ENCODE data around the gene PBX1.

PBX1 gene

GRCh38 chr1:164723296-164723798 lies 164.4 kb downstream of the PBX1 start:
- no peak overlapping the region for H3K4me3 ChIP-seq (ENCODE audit: low read length)
- H3K36me3 ChIP-seq (replicated peaks; ENCODE audit: low read depth, low read length): no peaks in the 10 kb centered on the region
- H3K79me2 ChIP-seq (ENCODE audit: low read length): no peaks in the 10 kb centered on the region

GRCh38 chr1:164725401-164725800 lies 166.4 kb downstream of the PBX1 start:
- Histone ChIP-seq H3K4me2 (ENCODE audit: low read length) (no peak overlapping the region), H2AFZ (ENCODE audit: low read depth, low read length) (no peak overlapping the region), H3K36me3 (replicated peaks; ENCODE audit: low read depth, low read length) (no peaks in the 10 kb centered on the region), H3K4me1 (ENCODE audit: low read length) (no peaks in the 10 kb centered on the region), H3K9me3 (ENCODE audit: insufficient read depth, low read length) (no peaks in the 10 kb centered on the region), H4K20me1 (ENCODE audit: insufficient read depth, low read length) (no peaks in the 10 kb centered on the region), H3K9ac (ENCODE audit: low read length) (no peak overlapping the region), H3K27me3 (ENCODE audit: low read depth, low read length) (peaks cover 5% of the 10 kb centered on the region; the same call in 1 of the 2 replicates), H3K4me3 (ENCODE audit: low read length) (no peak overlapping the region), H3K27ac (ENCODE audit: low read length) (no peak overlapping the region), H3K79me2 (ENCODE audit: low read length) (no peaks in the 10 kb centered on the region)
- TF ChIP-seq EZH2phosphoT487 (IDR thresholded peaks at IDR 0.05; ENCODE audit: low read depth) (no peak), CTCF (IDR thresholded peaks at IDR 0.05; ENCODE audit: low read depth, low read length) (no peak)

More at GRCh38 chr1:164723296-164723798, 164.4 kb downstream of the PBX1 start:
- Histone ChIP-seq H2AFZ (ENCODE audit: low read depth, low read length) (no peak overlapping the region), H3K4me2 (ENCODE audit: low read length) (no peak overlapping the region), H3K27me3 (ENCODE audit: low read depth, low read length) (peaks cover 5% of the 10 kb centered on the region; the same call in 1 of the 2 replicates), H3K4me1 (ENCODE audit: low read length) (no peaks in the 10 kb centered on the region), H4K20me1 (ENCODE audit: insufficient read depth, low read length) (no peaks in the 10 kb centered on the region), H3K9me3 (ENCODE audit: insufficient read depth, low read length) (no peaks in the 10 kb centered on the region), H3K27ac (ENCODE audit: low read length) (no peak overlapping the region), H3K9ac (ENCODE audit: low read length) (no peak overlapping the region)
- TF ChIP-seq EZH2phosphoT487 (IDR thresholded peaks at IDR 0.05; ENCODE audit: low read depth): no peak
- no peak for TF ChIP-seq CTCF (IDR thresholded peaks at IDR 0.05; ENCODE audit: low read depth, low read length)

- Histone ChIP-seq H3K79me2 (ENCODE audit: low read length) (no peaks in the 10 kb centered on the region), H3K27me3 (ENCODE audit: low read depth, low read length) (peaks cover 5% of the 10 kb centered on the region; the same call in 1 of the 2 replicates), H3K9ac (ENCODE audit: low read length) (no peak overlapping the region), H3K9me3 (ENCODE audit: insufficient read depth, low read length) (no peaks in the 10 kb centered on the region), H4K20me1 (ENCODE audit: insufficient read depth, low read length) (no peaks in the 10 kb centered on the region), H2AFZ (ENCODE audit: low read depth, low read length) (no peak overlapping the region), H3K4me2 (ENCODE audit: low read length) (no peak overlapping the region), H3K36me3 (replicated peaks; ENCODE audit: low read depth, low read length) (no peaks in the 10 kb centered on the region), H3K4me1 (ENCODE audit: low read length) (no peaks in the 10 kb centered on the region), H3K27ac (ENCODE audit: low read length) (no peak overlapping the region), H3K4me3 (ENCODE audit: low read length) (no peak overlapping the region)
- TF ChIP-seq CTCF (IDR thresholded peaks at IDR 0.05; ENCODE audit: low read depth, low read length): no peak
- no peak for TF ChIP-seq EZH2phosphoT487 (IDR thresholded peaks at IDR 0.05; ENCODE audit: low read depth)
Observed at GRCh38 chr1:164726235-164726634, 167.3 kb downstream of the PBX1 start.

- Histone ChIP-seq H3K27me3 (ENCODE audit: low read depth, low read length) (peaks cover 9% of the 10 kb centered on the region; the same call in 1 of the 2 replicates), H4K20me1 (ENCODE audit: insufficient read depth, low read length) (no peaks in the 10 kb centered on the region)
- no peak for TF ChIP-seq CTCF (IDR thresholded peaks at IDR 0.05; ENCODE audit: low read depth, low read length)
- TF ChIP-seq EZH2phosphoT487 (IDR thresholded peaks at IDR 0.05; ENCODE audit: low read depth): no peak
Observed at GRCh38 chr1:164728719-164729118, 169.7 kb downstream of the PBX1 start.

More at GRCh38 chr1:164728719-164729118, 169.7 kb downstream of the PBX1 start:
- no peaks in the 10 kb centered on the region for H3K36me3 ChIP-seq (replicated peaks; ENCODE audit: low read depth, low read length)
- H3K9me3 ChIP-seq (ENCODE audit: insufficient read depth, low read length): no peaks in the 10 kb centered on the region
- H3K4me2 ChIP-seq (ENCODE audit: low read length): no peak overlapping the region
- H3K27ac ChIP-seq (ENCODE audit: low read length): no peak overlapping the region
- no peaks in the 10 kb centered on the region for H3K4me1 ChIP-seq (ENCODE audit: low read length)
- H3K4me3 ChIP-seq (ENCODE audit: low read length): no peak overlapping the region
- H3K9ac ChIP-seq (ENCODE audit: low read length): no peak overlapping the region
- H2AFZ ChIP-seq (ENCODE audit: low read depth, low read length): no peak overlapping the region
- H3K79me2 ChIP-seq (ENCODE audit: low read length): no peaks in the 10 kb centered on the region

Measured in OCI-LY3 (cell line).